ENCODE results near the gene UBQLN4. TPM values are rescaled to one million over a fixed set of nuclear protein-coding genes. Genes with fewer than 3 reads are reported as not detected.

UBQLN4 gene
- total RNA-seq, 1 donor from 2014 or later, result 32.5 TPM

DNA sequence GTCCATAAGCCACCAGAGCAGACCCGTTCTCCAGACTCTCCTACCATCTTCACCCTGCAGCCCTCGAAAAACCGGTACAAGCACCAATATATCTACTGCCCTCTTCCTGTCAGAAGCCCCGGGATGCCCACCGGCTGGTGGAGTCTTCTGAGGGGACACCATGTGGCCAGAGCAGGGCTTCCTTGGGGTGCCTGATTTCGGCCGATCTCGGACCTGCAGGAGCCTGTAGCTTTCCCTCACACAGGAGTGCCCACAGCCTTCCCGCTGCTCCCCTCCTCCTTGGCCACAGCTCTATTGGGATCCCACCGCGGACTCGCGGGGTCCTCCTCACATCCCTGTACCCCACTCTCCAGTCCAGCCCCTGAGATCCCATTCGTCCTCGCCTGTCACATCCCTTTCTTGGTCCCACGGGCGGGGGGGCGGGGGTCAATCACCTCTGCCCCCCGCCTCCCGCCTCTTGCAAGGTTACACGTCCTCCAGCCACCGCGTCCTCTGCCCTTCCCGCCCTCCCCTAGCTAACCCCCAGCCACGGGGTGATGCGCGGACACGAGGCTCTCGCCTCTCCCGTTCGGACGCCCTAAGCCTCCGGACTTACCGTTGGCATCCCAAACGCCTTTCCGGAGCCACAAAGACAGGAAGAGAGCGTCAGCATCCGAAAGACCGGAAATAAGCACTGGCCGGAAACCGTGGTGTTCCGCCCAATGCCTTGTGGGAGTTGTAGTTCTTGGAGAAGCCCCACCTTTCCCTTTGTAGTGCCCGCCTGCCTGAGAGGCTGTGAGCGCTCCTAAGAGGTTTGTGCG, 33.1 kb downstream of the UBQLN4 start, which contains the start of gene SSR2:
Gene SSR2 (minus strand): TSS at position 659 of the 800 bp plus-strand sequence. CDS start 784 bp downstream, outside the sequence.
- H3K9me3 ChIP-seq, result no peaks in the 10 kb centered on the region
- H3K36me3 ChIP-seq, result peaks cover 39% of the 10 kb centered on the region
- TF ChIP-seq, protein P1, sequence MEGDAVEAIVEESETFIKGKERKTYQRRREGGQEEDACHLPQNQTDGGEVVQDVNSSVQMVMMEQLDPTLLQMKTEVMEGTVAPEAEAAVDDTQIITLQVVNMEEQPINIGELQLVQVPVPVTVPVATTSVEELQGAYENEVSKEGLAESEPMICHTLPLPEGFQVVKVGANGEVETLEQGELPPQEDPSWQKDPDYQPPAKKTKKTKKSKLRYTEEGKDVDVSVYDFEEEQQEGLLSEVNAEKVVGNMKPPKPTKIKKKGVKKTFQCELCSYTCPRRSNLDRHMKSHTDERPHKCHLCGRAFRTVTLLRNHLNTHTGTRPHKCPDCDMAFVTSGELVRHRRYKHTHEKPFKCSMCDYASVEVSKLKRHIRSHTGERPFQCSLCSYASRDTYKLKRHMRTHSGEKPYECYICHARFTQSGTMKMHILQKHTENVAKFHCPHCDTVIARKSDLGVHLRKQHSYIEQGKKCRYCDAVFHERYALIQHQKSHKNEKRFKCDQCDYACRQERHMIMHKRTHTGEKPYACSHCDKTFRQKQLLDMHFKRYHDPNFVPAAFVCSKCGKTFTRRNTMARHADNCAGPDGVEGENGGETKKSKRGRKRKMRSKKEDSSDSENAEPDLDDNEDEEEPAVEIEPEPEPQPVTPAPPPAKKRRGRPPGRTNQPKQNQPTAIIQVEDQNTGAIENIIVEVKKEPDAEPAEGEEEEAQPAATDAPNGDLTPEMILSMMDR (IDR thresholded peaks at IDR 0.05), result no peak
- intact Hi-C loops (cut with DNase I), result no loop called here
- DNase-seq (peak; percentile 86), ATAC-seq (peak; percentile 96 to 99)
- peak within 1 kb of the TSS; percentile 74 for H3K4me3 ChIP-seq
- peaks cover 19% of the 10 kb centered on the region for H3K4me1 ChIP-seq
- no peaks in the 10 kb centered on the region for H3K27me3 ChIP-seq (ENCODE audit: low read depth)
- H3K27ac ChIP-seq, result peak within 1 kb of the TSS; percentile 91

DNA sequence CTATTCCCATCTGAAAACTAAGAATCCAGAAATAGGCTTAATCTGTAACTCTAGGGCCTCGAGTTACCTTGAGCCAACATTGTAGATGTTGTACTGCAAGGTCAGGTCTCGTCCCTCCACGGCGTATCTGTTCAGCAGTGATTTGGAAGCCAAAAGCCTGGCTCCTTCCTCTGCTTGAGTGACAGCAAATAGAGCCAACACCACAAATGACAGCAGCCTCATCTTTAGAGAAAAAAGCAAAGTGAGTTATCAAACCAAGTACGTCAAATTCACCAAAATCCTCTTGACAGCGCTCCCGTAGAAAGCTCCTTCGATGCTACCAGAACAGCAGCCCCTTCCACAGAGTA, 33.7 kb downstream of the UBQLN4 start:
- intact Hi-C loops (cut with DNase I), result no loop called here
- Histone ChIP-seq H3K4me3 (peak overlapping the region; percentile 74), H3K27me3 (ENCODE audit: low read depth) (no peaks in the 10 kb centered on the region), H3K27ac (peak overlapping the region; percentile 91), H3K9me3 (no peaks in the 10 kb centered on the region), H3K4me1 (peaks cover 19% of the 10 kb centered on the region), H3K36me3 (peaks cover 45% of the 10 kb centered on the region)
- ATAC-seq (no peak), DNase-seq (no peak)
- TF ChIP-seq, protein P1 (IDR thresholded peaks at IDR 0.05), result no peak

DNA sequence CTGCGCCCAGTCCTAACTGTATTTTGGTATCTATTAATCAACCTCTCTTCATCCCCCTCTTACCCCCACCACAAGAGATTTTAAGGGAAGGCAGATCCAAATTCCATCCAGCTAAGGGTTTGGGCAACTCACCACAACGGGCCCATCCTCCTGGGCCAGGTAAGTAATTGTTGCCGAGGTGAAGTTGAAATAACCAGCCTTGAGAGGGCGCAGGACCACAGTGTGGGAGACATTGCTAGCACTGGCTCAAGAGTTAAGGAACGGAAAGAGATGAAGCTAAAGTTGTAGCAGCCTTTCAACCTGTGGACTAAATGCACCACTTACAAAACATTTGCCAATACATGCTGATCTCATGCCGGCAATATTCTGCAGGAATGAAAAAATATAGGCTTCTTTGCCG, 38.8 kb downstream of the UBQLN4 start:
- H3K4me3 ChIP-seq, result no peak overlapping the region
- intact Hi-C loops (cut with DNase I), result no loop called here
- H3K9me3 ChIP-seq, result no peaks in the 10 kb centered on the region
- ATAC-seq (no peak), DNase-seq (no peak)
- H3K36me3 ChIP-seq, result peaks cover 96% of the 10 kb centered on the region
- no peaks in the 10 kb centered on the region for H3K27me3 ChIP-seq (ENCODE audit: low read depth)
- TF ChIP-seq, protein P1 (IDR thresholded peaks at IDR 0.05), result no peak
- no peak overlapping the region for H3K27ac ChIP-seq
- peaks cover 19% of the 10 kb centered on the region for H3K4me1 ChIP-seq

DNA sequence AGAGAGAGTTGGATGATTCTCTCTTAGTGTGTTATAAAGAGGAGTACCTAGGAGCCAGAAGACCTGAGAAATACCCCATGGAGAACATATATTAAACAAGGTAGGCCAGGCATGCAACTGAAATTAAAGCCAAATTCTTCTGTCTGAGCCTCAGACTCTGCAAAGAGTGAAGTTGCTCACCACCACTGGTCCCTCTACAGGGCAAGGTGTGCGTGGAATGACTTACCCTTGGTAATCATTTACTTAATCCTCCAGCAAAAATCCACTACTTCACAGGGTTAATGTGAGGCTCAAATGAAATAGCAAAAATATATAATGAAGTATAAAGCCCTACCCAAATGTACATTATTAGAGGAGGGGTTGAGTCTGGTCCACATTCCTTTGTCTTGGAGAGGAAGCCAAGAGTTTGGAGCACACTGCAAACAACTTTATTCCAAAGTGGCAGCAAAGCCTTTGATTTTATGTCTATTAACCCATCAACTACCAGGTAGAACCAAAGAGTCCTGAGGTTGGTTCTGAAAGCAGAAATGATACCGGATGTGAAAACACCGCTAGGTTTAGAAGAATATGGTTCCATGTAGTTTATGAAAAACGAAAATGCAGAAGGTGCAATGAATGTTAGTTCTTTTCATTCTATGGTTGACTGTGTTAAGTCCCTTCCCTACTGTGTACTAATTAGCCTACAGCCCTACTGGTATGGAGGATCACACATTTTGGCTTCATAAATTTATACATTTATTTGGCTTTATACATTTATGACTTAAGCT, 41.4 kb downstream of the UBQLN4 start:
- peak overlapping the region; percentile 12 for H3K27ac ChIP-seq
- intact Hi-C loops (cut with DNase I), result no loop called here
- DNase-seq (no peak), ATAC-seq (peak; percentile 58 to 64)
- H3K4me3 ChIP-seq, result no peak overlapping the region
- H3K36me3 ChIP-seq, result peaks cover 100% of the 10 kb centered on the region
- H3K4me1 ChIP-seq, result peaks cover 9% of the 10 kb centered on the region
- H3K9me3 ChIP-seq, result no peaks in the 10 kb centered on the region
- TF ChIP-seq, protein P1 (IDR thresholded peaks at IDR 0.05), result no peak
- H3K27me3 ChIP-seq (ENCODE audit: low read depth), result no peaks in the 10 kb centered on the region

DNA sequence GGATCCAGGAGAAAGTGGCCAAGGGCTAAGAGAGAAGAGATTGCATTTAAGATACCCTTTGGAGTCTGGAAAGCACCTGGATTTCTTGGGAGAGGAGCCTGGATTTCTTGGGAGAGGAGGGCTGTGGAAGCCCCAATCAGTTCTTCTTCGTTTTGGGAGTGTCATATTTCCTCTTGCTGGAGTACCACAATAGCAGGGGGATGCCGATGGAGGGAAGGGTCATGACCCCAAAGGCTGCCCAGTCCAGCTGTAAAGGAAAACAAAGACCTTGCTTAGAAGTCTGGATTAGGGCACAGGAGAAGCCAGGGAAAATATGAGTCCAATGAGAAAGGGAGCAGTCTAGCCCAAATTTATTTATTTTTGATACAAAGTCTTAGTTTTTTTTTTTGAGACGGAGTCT, 44.2 kb downstream of the UBQLN4 start:
- no peak overlapping the region for H3K27ac ChIP-seq
- TF ChIP-seq, protein P1 (IDR thresholded peaks at IDR 0.05), result no peak
- H3K9me3 ChIP-seq, result no peaks in the 10 kb centered on the region
- peaks cover 9% of the 10 kb centered on the region for H3K4me1 ChIP-seq
- no peaks in the 10 kb centered on the region for H3K27me3 ChIP-seq (ENCODE audit: low read depth)
- ATAC-seq (no peak), DNase-seq (no peak)
- no peak overlapping the region for H3K4me3 ChIP-seq
- intact Hi-C loops (cut with DNase I), result no loop called here
- H3K36me3 ChIP-seq, result peaks cover 74% of the 10 kb centered on the region

All from lower lobe of right lung (tissue), 2 donors.